Panc1 (cell line): ENCODE results near the gene TEX14. TPM values are rescaled to one million over a fixed set of nuclear protein-coding genes. Genes with fewer than 3 reads are reported as not detected.

Source experiments
- ATAC-seq: fragments of 200-7000 bp; cut with Tn5 transposase; 2 replicates; pipeline ENCODE4 v1.9.1; 2020; ENCODE audit warnings: mild to moderate bottlenecking, moderate library complexity
- BruUV-seq: library from RNA; stranded (reverse); fragments of 400-500 nt; replicated peaks from 2 replicates; lab custom pipeline; 2021; lab: Mats Ljungman, UMichigan
- CTCF ChIA-PET: fragments of 300-600 bp; sonication (Branson Sonifier 250); formaldehyde crosslinking; loops from one replicate; lab custom pipeline; 2022; ENCODE audit warnings: antibody characterized with exemption; lab: Charles Lee
- POLR2A ChIA-PET: fragments of 300-600 bp; sonication (Branson Sonifier 250); formaldehyde crosslinking; loops from one replicate; lab custom pipeline; 2022; ENCODE audit warnings: antibody characterized with exemption; lab: Charles Lee
- DNase-seq: peaks from one replicate; pipeline ENCODE4 v3.0.0-alpha.2; 2010; ENCODE audit warnings: low read depth, low spot score
- H3K27ac ChIP-seq: 2 replicates; pipeline ENCODE4 v1.5.1; 2011; ENCODE audit warnings: mild to moderate bottlenecking, low read length, inconsistent platforms
- H3K27me3 ChIP-seq: fragments of 200-500 bp; sonication (Bioruptor generic); 2 replicates; pipeline ENCODE4 v1.6.0; 2014; ENCODE audit warnings: low read length, inconsistent platforms; ENCODE audit not compliant: control insufficient read depth, insufficient read depth
- H3K36me3 ChIP-seq: fragments of 200-500 bp; sonication (Bioruptor generic); 2 replicates; pipeline ENCODE4 v1.5.1; 2014; ENCODE audit warnings: inconsistent platforms, mild to moderate bottlenecking, low read length, moderate library complexity; ENCODE audit not compliant: control insufficient read depth, insufficient read depth
- H3K4me1 ChIP-seq: 2 replicates; pipeline ENCODE4 v1.5.1; 2011; ENCODE audit warnings: inconsistent platforms, mild to moderate bottlenecking, low read length, moderate library complexity; ENCODE audit not compliant: control insufficient read depth, insufficient read depth
- H3K4me3 ChIP-seq, 2 experiments: 2 replicates each; pipeline ENCODE4 v1.5.1; 2011 to 2012; ENCODE audit warnings: low read depth in 2 of 2, low read length in 2 of 2, mild to moderate bottlenecking in 2 of 2, inconsistent platforms in 1 of 2, moderate library complexity in 1 of 2
- H3K9me3 ChIP-seq: fragments of 200-500 bp; sonication (Bioruptor generic); 2 replicates; pipeline ENCODE4 v1.5.1; 2014; ENCODE audit warnings: low read depth, mild to moderate bottlenecking, inconsistent platforms, low read length, moderate library complexity; ENCODE audit not compliant: control insufficient read depth, insufficient read depth
- POLR2AphosphoS5 ChIP-seq: IDR thresholded peaks from 2 replicates; pipeline ENCODE4 v1.6.1; 2012; ENCODE audit warnings: mild to moderate bottlenecking, low read depth, low read length, moderate library complexity
- SIN3A ChIP-seq: IDR thresholded peaks from 2 replicates; pipeline ENCODE4 v1.6.1; 2012; ENCODE audit warnings: low read depth, mild to moderate bottlenecking, low read length, moderate library complexity, borderline replicate concordance; ENCODE audit not compliant: insufficient read depth
- TCF7L2 ChIP-seq: IDR thresholded peaks from 2 replicates; pipeline ENCODE4 v1.6.1; 2011; ENCODE audit warnings: mild to moderate bottlenecking, low read depth, low read length, inconsistent platforms
- in situ Hi-C: cut with HindIII; loops from 2 replicates; pipeline ENCODE4 v1.10.0; 2016; ENCODE audit warnings: low sequenced_read_pairs, low pct_unique_long_range_greater_than_20kb
- intact Hi-C: fragments of 100-400 bp; cut with micrococcal nuclease; formaldehyde crosslinking; loops from one replicate; pipeline ENCODE4 v1.10.0; 2022; ENCODE audit not compliant: unreplicated experiment
- total RNA-seq: library from RNA; stranded (reverse); gene quantifications from one replicate; pipeline ENCODE4 v1.2.1, GENCODE V29; 2021; ENCODE audit not compliant: unreplicated experiment
- TF ChIP-seq, protein P1 (sequence below): fragments of 450-650 bp; IDR thresholded peaks from 2 replicates; pipeline ENCODE4 v1.5.1; 2017; ENCODE audit warnings: mild to moderate bottlenecking
- TF ChIP-seq, protein P2 (sequence below), 2 experiments: IDR thresholded peaks; 2 replicates each; pipeline ENCODE4 v1.6.1; 2011 to 2012; ENCODE audit warnings: low read depth in 2 of 2, control low read depth in 1 of 2, low read length in 1 of 2, mild to moderate bottlenecking in 1 of 2, moderate library complexity in 1 of 2; ENCODE audit not compliant: insufficient read depth in 1 of 2

TEX14 gene
- total RNA-seq, 1 experiment from 2014 or later: not detected

DNA sequence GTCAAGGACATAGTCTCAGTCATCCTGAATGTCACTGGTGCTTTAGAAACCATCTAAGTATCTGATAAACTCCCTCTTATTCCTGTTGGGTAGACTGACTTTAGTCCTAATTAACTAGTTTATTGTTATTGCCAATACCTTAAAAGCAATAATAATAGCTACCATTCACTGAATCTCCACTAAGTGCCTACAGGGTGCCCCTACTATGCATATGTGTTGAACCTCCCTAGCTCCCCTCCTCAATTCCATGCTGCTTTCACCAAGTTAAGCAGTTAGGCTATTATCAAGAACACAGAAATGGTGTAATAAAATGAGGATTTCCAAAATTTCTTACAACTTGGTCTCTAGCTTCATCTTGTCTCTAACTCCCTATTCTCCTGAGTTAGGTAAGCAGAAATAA lies 89.9 kb downstream of the TEX14 start:
- CTCF ChIA-PET: no interaction called here
- intact Hi-C loops (no loop called here), in situ Hi-C loops (no loop called here)
- no peaks in the 10 kb centered on the region for H3K36me3 ChIP-seq
- no peaks in the 10 kb centered on the region for H3K27me3 ChIP-seq
- no peak overlapping the region for H3K4me3 ChIP-seq
- BruUV-seq: no TSS peak
- no peak overlapping the region for H3K27ac ChIP-seq
- POLR2A ChIA-PET: no interaction called here
- DNase-seq (no peak), ATAC-seq (no peak)
- no peaks in the 10 kb centered on the region for H3K4me1 ChIP-seq
- TF ChIP-seq, protein P1, sequence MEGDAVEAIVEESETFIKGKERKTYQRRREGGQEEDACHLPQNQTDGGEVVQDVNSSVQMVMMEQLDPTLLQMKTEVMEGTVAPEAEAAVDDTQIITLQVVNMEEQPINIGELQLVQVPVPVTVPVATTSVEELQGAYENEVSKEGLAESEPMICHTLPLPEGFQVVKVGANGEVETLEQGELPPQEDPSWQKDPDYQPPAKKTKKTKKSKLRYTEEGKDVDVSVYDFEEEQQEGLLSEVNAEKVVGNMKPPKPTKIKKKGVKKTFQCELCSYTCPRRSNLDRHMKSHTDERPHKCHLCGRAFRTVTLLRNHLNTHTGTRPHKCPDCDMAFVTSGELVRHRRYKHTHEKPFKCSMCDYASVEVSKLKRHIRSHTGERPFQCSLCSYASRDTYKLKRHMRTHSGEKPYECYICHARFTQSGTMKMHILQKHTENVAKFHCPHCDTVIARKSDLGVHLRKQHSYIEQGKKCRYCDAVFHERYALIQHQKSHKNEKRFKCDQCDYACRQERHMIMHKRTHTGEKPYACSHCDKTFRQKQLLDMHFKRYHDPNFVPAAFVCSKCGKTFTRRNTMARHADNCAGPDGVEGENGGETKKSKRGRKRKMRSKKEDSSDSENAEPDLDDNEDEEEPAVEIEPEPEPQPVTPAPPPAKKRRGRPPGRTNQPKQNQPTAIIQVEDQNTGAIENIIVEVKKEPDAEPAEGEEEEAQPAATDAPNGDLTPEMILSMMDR: no peak
- TF ChIP-seq TCF7L2 (no peak), POLR2AphosphoS5 (no peak), SIN3A (no peak)
- TF ChIP-seq, protein P2, sequence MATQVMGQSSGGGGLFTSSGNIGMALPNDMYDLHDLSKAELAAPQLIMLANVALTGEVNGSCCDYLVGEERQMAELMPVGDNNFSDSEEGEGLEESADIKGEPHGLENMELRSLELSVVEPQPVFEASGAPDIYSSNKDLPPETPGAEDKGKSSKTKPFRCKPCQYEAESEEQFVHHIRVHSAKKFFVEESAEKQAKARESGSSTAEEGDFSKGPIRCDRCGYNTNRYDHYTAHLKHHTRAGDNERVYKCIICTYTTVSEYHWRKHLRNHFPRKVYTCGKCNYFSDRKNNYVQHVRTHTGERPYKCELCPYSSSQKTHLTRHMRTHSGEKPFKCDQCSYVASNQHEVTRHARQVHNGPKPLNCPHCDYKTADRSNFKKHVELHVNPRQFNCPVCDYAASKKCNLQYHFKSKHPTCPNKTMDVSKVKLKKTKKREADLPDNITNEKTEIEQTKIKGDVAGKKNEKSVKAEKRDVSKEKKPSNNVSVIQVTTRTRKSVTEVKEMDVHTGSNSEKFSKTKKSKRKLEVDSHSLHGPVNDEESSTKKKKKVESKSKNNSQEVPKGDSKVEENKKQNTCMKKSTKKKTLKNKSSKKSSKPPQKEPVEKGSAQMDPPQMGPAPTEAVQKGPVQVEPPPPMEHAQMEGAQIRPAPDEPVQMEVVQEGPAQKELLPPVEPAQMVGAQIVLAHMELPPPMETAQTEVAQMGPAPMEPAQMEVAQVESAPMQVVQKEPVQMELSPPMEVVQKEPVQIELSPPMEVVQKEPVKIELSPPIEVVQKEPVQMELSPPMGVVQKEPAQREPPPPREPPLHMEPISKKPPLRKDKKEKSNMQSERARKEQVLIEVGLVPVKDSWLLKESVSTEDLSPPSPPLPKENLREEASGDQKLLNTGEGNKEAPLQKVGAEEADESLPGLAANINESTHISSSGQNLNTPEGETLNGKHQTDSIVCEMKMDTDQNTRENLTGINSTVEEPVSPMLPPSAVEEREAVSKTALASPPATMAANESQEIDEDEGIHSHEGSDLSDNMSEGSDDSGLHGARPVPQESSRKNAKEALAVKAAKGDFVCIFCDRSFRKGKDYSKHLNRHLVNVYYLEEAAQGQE (IDR thresholded peaks at IDR 0.05; ENCODE audit: insufficient read depth in 1 of 2, low read depth in 2 of 2, low read length in 1 of 2): no peak
- H3K9me3 ChIP-seq: no peaks in the 10 kb centered on the region

DNA sequence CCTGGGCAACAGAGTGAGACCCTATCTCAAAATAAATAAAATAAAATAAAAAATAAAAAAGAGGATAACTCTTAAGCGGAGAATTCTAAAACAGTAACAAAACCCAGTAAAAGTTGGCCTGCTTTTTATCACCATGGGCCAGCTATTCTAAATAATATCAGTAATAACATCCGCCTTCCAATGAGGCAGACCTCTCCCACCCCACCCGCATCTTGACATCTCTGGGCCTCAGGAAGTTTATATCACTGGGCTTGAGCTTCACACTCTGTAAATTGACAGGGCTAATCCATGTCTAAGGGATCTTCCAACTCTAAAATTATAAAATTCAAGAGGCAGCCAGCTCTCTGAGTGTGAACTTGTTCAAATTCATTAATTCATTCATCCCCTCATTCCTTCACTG lies 94.5 kb downstream of the TEX14 start:
- ATAC-seq (no peak), DNase-seq (no peak)
- Histone ChIP-seq H3K9me3 (no peaks in the 10 kb centered on the region), H3K27me3 (no peaks in the 10 kb centered on the region), H3K4me1 (no peaks in the 10 kb centered on the region), H3K36me3 (no peaks in the 10 kb centered on the region), H3K27ac (no peak overlapping the region), H3K4me3 (no peak overlapping the region)
- TF ChIP-seq, protein P1: no peak
- TF ChIP-seq, protein P2 (IDR thresholded peaks at IDR 0.05; ENCODE audit: insufficient read depth in 1 of 2, low read depth in 2 of 2, low read length in 1 of 2): no peak
- TF ChIP-seq SIN3A (no peak), POLR2AphosphoS5 (no peak), TCF7L2 (no peak)
- intact Hi-C loops: no loop called here
- ChIA-PET POLR2A (interaction anchor here (0.9 kb wide), 1 partner anchor 35 kb away, joined by 3 read pairs; no protein-coding TSS in a partner anchor), CTCF (no interaction called here)
- no TSS peak for BruUV-seq
- in situ Hi-C loops: no loop called here
